Measurements from ENCODE around the gene METTL2B.

METTL2B gene

DNA sequence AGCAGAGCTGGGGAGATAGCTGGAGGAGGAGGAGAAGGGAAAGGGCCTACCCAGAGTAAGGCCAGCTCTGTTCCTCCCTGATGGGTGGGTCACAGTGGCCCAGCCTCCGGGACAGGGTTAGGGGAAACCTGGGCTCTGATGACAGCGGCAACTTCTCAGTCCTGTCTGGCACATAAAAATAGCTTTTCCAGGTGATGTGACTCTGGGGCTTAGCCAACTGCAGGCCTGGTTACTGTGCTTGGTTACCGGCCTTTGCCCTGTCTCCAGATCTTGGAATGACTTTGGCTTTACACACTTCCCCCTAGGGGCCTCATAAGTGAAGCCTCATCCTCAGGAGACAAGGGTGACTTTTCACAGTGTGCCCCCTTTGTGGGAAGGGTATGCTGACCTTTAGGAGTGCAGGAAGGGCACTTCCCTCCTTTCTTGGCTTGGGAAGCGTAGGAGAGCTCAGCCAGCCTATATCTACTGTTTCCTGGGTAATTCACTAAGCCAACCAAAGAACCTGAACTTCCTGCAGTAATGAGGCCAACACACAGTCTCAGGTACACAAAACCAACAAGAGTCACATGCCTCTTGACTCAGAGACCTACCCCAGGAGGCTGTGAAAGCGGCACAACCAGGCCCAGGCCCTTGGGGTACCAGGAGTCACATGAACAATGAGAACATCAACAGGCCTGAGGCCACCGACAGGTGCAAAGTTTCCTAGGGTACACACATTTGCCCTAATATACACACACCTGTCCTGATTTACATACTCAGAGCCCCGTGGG is 32.5 kb upstream of the METTL2B start:
- H3K9ac ChIP-seq (ENCODE audit: low read length): no peak overlapping the region
- no peaks in the 10 kb centered on the region for H3K9me3 ChIP-seq (ENCODE audit: control insufficient read depth, insufficient read depth, low read depth, low read length)
- no peaks in the 10 kb centered on the region for H3K27me3 ChIP-seq (ENCODE audit: control insufficient read depth, insufficient read depth, low read length)
- no peaks in the 10 kb centered on the region for H3K36me3 ChIP-seq (ENCODE audit: control insufficient read depth, insufficient read depth, low read length)
- no peak overlapping the region for H3K4me3 ChIP-seq (ENCODE audit: low read depth, low read length)
- H3K4me1 ChIP-seq (ENCODE audit: control insufficient read depth, insufficient read depth, low read length): peaks cover 16% of the 10 kb centered on the region; the same call in 1 of the 2 replicates
- H3K27ac ChIP-seq (ENCODE audit: low read depth, low read length): no peak overlapping the region

DNA sequence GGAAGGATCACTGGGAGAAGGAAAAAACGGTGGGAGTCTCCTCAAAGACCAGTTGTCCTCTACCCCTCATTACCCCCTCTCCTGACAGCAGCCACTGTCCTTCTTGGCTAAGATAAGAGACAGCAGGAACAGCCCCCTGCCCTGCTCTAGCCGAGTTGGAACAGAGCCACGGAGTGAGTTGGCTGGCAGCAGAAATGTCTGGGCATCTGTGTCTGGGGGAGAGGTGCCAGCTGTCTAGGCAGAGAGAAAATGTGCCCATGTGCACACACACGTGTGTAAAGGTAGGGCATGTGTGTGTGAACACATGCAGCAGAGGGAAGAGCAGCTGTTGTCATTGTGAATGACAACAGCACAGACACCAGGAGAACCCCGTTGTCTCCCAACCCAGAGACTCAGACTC is 30.2 kb upstream of the METTL2B start:
- no peak overlapping the region for H3K9ac ChIP-seq (ENCODE audit: low read length)
- H3K4me1 ChIP-seq (ENCODE audit: control insufficient read depth, insufficient read depth, low read length): peaks cover 16% of the 10 kb centered on the region; the same call in 1 of the 2 replicates
- H3K27me3 ChIP-seq (ENCODE audit: control insufficient read depth, insufficient read depth, low read length): no peaks in the 10 kb centered on the region
- H3K4me3 ChIP-seq (ENCODE audit: low read depth, low read length): no peak overlapping the region
- no peak overlapping the region for H3K27ac ChIP-seq (ENCODE audit: low read depth, low read length)
- H3K9me3 ChIP-seq (ENCODE audit: control insufficient read depth, insufficient read depth, low read depth, low read length): no peaks in the 10 kb centered on the region
- H3K36me3 ChIP-seq (ENCODE audit: control insufficient read depth, insufficient read depth, low read length): no peaks in the 10 kb centered on the region

DNA sequence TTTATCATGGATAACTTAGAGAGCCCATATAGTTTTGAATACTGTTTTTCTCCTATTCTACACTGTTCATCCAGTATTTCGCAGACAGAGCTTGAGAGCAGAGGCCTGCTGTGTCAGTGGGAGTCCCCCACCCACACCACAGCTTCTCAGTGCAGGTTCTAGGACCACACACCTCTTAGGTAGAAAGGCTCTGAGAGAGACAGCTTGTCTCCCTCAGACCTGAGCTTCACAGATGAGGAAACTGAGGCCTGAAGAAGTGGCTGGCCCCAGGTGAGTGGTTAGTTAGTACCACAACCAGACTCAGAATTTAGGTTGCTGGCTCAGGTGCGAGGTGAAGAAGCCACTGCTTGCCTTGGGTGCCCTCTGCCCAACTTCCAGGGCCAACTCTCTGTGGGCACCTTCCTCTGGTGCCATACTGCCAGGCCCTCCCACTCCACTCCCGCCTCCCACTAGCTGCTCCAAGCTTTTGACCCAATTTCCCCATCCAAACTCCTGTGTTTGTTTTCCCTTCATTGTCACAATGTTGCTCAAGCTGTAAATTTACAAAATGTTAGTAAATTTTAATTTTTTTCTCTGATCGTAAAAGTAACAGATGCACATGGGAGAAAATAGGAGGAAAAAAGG is 28.5 kb upstream of the METTL2B start:
- Histone ChIP-seq H3K9ac (ENCODE audit: low read length) (no peak overlapping the region), H3K27ac (ENCODE audit: low read depth, low read length) (no peak overlapping the region), H3K36me3 (ENCODE audit: control insufficient read depth, insufficient read depth, low read length) (no peaks in the 10 kb centered on the region), H3K27me3 (ENCODE audit: control insufficient read depth, insufficient read depth, low read length) (no peaks in the 10 kb centered on the region), H3K9me3 (ENCODE audit: control insufficient read depth, insufficient read depth, low read depth, low read length) (no peaks in the 10 kb centered on the region), H3K4me1 (ENCODE audit: control insufficient read depth, insufficient read depth, low read length) (peaks cover 23% of the 10 kb centered on the region), H3K4me3 (ENCODE audit: low read depth, low read length) (no peak overlapping the region)

DNA sequence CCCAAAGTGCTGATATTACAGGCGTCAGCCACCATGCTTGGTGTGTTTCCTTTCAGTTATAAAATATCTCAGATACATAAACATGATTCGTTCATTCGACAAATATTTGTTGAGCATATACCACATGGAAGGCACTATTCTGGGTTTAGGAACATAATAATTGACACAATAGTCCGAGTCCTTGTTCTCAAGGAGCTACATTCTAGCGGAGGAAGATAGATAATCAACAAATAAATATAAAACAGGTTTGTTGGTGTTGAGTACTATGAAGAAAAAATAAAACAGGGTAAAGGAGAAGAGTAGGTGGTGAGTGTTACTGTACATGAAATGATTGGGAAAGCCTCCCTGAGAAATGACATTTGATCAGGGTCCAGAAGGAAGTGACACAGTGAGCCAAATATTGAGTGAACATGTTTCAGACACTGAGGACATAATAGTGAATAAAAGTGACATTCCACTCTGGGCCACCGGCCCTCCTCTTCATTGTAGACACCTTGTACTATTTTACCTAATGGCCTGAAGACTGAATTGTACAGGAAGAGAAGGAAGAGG is 27.7 kb upstream of the METTL2B start:
- Histone ChIP-seq H3K4me3 (ENCODE audit: low read depth, low read length) (no peak overlapping the region), H3K27me3 (ENCODE audit: control insufficient read depth, insufficient read depth, low read length) (no peaks in the 10 kb centered on the region), H3K27ac (ENCODE audit: low read depth, low read length) (no peak overlapping the region), H3K9me3 (ENCODE audit: control insufficient read depth, insufficient read depth, low read depth, low read length) (no peaks in the 10 kb centered on the region), H3K9ac (ENCODE audit: low read length) (no peak overlapping the region), H3K36me3 (ENCODE audit: control insufficient read depth, insufficient read depth, low read length) (no peaks in the 10 kb centered on the region), H3K4me1 (ENCODE audit: control insufficient read depth, insufficient read depth, low read length) (peaks cover 23% of the 10 kb centered on the region)

DNA sequence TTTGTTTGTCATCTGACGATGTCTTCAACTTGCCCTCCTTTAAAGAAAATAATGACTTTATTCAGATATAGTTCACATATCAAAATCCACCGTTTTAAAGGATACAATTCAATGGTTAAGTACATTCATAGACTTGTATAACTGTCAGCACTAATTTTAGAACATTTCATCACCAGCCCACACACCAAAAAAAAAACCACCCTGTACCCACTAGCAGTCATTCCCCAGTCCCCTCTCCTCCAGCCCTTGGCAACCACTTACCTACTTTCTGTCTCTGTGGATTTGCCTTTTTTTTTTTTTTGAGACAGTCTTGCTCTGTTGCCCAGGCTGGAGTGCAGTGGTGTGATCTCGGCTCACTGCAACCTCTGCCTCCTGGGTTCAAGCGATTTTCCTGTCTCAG is 26.1 kb upstream of the METTL2B start:
- H3K36me3 ChIP-seq (ENCODE audit: control insufficient read depth, insufficient read depth, low read length): no peaks in the 10 kb centered on the region
- H3K9ac ChIP-seq (ENCODE audit: low read length): no peak overlapping the region
- H3K9me3 ChIP-seq (ENCODE audit: control insufficient read depth, insufficient read depth, low read depth, low read length): no peaks in the 10 kb centered on the region
- no peak overlapping the region for H3K27ac ChIP-seq (ENCODE audit: low read depth, low read length)
- H3K27me3 ChIP-seq (ENCODE audit: control insufficient read depth, insufficient read depth, low read length): no peaks in the 10 kb centered on the region
- no peak overlapping the region for H3K4me3 ChIP-seq (ENCODE audit: low read depth, low read length)
- H3K4me1 ChIP-seq (ENCODE audit: control insufficient read depth, insufficient read depth, low read length): peaks cover 28% of the 10 kb centered on the region

DNA sequence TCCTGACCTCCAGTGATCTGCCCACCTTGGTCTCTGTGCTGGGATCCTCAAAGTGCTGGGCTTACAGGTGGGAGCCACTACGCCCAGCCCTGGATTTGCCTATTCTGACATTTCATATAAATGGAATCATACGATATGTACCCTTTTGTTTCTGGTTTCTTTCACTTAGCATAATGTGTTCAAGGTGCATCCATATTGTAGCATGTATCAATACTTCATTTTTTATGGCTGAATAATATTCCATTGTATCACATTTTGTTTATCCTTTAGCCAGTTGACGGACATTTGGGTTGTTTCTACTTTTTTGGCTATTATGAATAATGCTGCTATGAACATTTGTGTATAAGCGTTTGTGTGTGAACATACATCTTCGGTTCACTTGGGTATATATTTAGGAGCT is 25.6 kb upstream of the METTL2B start:
- no peaks in the 10 kb centered on the region for H3K9me3 ChIP-seq (ENCODE audit: control insufficient read depth, insufficient read depth, low read depth, low read length)
- no peak overlapping the region for H3K4me3 ChIP-seq (ENCODE audit: low read depth, low read length)

GRCh38 chr7:128452552-128452951 is 24.0 kb upstream of the METTL2B start:
- Histone ChIP-seq H3K27ac (ENCODE audit: low read depth, low read length) (no peak overlapping the region), H3K27me3 (ENCODE audit: control insufficient read depth, insufficient read depth, low read length) (no peaks in the 10 kb centered on the region), H3K9ac (ENCODE audit: low read length) (no peak overlapping the region), H3K9me3 (ENCODE audit: control insufficient read depth, insufficient read depth, low read depth, low read length) (no peaks in the 10 kb centered on the region), H3K4me3 (ENCODE audit: low read depth, low read length) (no peak overlapping the region), H3K4me1 (ENCODE audit: control insufficient read depth, insufficient read depth, low read length) (peaks cover 31% of the 10 kb centered on the region), H3K36me3 (ENCODE audit: control insufficient read depth, insufficient read depth, low read length) (peaks cover 7% of the 10 kb centered on the region)

More for the DNA sequence above, 25.6 kb upstream of the METTL2B start:
- Histone ChIP-seq H3K9ac (ENCODE audit: low read length) (no peak overlapping the region), H3K36me3 (ENCODE audit: control insufficient read depth, insufficient read depth, low read length) (no peaks in the 10 kb centered on the region), H3K4me1 (ENCODE audit: control insufficient read depth, insufficient read depth, low read length) (peaks cover 29% of the 10 kb centered on the region), H3K27me3 (ENCODE audit: control insufficient read depth, insufficient read depth, low read length) (no peaks in the 10 kb centered on the region), H3K27ac (ENCODE audit: low read depth, low read length) (no peak overlapping the region)

DNA sequence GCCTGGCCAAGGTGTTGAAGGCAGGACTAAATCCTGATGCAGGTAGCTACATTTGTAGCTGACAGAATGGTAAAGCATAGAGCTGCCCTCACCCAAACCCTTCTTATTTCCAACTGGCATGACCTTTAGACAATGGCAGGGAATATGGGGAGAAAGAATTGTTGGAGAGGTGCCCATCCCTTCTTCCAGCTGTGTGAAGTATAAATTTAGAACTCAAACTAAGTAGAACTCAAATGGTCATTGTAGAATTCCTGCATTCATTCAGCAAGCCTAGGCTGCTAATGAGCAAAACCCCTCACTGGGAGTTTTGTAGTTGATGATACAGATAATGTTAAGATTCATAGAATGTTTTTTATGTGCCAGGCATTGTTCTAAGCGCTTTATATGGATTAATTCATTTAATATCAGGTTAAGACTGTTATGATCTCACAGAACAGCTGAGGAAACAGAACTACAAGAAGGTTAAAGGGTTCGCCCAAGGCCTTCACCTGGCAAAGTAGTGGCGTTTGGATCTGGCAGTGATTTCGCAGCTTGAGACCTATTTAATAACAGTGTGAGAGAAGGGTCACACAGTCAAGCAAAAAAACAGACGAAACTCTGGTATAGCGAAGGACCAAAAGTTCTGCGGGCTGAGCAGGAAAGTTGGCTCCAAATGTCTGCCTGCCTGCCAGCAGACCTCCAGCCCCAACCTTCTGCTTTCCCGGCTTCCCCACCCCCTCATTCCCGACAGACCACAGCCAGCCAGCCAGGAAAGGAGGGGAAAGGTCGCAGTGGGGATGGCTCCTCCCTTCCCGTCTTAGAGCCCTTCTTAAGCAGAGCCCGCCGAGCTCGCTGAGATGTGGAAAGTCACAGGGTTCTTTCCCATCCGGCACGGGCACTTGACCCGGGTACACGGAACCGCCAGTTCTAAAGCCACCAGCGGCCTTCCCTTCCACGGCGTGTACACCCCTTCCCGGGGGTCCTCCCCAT is 22.4 kb upstream of the METTL2B start:
- Histone ChIP-seq H3K4me3 (ENCODE audit: low read depth, low read length) (peak overlapping the region; percentile 96), H3K9ac (ENCODE audit: low read length) (peak overlapping the region; percentile 34), H3K36me3 (ENCODE audit: control insufficient read depth, insufficient read depth, low read length) (peaks cover 16% of the 10 kb centered on the region), H3K4me1 (ENCODE audit: control insufficient read depth, insufficient read depth, low read length) (peaks cover 31% of the 10 kb centered on the region), H3K27me3 (ENCODE audit: control insufficient read depth, insufficient read depth, low read length) (no peaks in the 10 kb centered on the region), H3K27ac (ENCODE audit: low read depth, low read length) (no peak overlapping the region), H3K9me3 (ENCODE audit: control insufficient read depth, insufficient read depth, low read depth, low read length) (no peaks in the 10 kb centered on the region)

GRCh38 chr7:128454808-128455542 is 21.6 kb upstream of the METTL2B start:
- peaks cover 16% of the 10 kb centered on the region for H3K36me3 ChIP-seq (ENCODE audit: control insufficient read depth, insufficient read depth, low read length)
- no peaks in the 10 kb centered on the region for H3K9me3 ChIP-seq (ENCODE audit: control insufficient read depth, insufficient read depth, low read depth, low read length)
- peaks cover 36% of the 10 kb centered on the region for H3K4me1 ChIP-seq (ENCODE audit: control insufficient read depth, insufficient read depth, low read length)
- H3K4me3 ChIP-seq (ENCODE audit: low read depth, low read length): peak overlapping the region; percentile 96
- no peaks in the 10 kb centered on the region for H3K27me3 ChIP-seq (ENCODE audit: control insufficient read depth, insufficient read depth, low read length)
- H3K27ac ChIP-seq (ENCODE audit: low read depth, low read length): peak overlapping the region; percentile 42; the same call in 1 of the 2 replicates
- H3K9ac ChIP-seq (ENCODE audit: low read length): peak overlapping the region; percentile 95

GRCh38 chr7:128455543-128456254 is 20.8 kb upstream of the METTL2B start, which contains the start of gene HILPDA:
HILPDA (plus strand) TSS chr7:128455878; CDS start chr7:128457269, 1,391 bp downstream.
- Histone ChIP-seq H3K4me1 (ENCODE audit: control insufficient read depth, insufficient read depth, low read length) (peaks cover 36% of the 10 kb centered on the region), H3K36me3 (ENCODE audit: control insufficient read depth, insufficient read depth, low read length) (peaks cover 16% of the 10 kb centered on the region), H3K9me3 (ENCODE audit: control insufficient read depth, insufficient read depth, low read depth, low read length) (no peaks in the 10 kb centered on the region), H3K27ac (ENCODE audit: low read depth, low read length) (peak within 1 kb of the TSS; percentile 84), H3K4me3 (ENCODE audit: low read depth, low read length) (peak within 1 kb of the TSS; percentile 96), H3K27me3 (ENCODE audit: control insufficient read depth, insufficient read depth, low read length) (no peaks in the 10 kb centered on the region), H3K9ac (ENCODE audit: low read length) (peak within 1 kb of the TSS; percentile 95)

Data from HUES6 (cell line).